ENCODE results near the gene CLEC18B.
"Not testable (repeated sequence)": the region's sequence is repeated elsewhere in the genome, so short reads cannot be mapped to it uniquely, and the experiment has no call there.

CLEC18B gene

DNA sequence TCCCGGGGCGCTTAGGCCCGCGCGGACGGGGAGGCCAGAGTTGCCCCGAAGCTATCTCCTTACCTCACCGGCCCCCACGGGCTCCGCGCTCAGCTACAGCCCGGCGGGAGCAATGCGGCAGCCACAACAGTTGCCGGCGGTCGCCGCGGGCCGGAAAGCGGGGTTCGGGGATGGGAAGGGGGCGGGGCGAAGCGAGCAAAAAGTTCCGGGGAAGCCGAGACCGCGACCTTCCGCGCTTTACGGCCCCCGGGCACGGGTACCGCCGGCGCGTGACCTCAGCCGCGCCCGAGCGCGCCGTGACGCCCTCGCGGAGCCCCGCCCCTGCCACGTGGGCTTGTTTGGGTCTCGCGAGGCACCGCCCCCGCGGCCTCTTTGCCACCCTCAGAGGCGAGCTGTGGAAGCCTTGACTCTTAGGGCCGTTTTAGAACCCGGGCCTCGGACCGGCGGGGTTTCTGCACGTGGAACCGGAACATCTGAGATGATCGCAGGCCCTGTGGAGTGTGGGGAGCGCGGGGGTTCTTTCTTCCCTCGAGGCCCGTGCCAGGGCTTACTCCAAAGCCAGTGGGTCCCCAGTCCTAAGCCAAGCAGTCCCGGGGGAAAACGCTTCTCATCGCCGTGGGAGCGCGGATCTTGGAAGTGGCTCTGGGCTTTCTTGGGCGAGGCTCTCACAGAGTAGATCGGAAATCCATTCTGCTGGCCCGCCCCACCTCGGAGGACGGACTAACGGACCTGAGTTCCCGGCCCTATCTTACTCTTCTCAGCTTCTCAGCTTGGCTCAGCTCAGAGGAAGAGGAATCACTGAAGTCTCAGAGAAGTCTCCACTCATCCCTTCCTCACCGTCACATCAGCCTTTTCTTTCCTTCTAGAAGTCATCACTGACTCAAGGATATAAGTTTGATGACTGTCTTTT, 53.0 kb downstream of the CLEC18B start:
- Histone ChIP-seq H3K4me3 (ENCODE audit: low read depth in 1 of 2, low read length in 2 of 2) (peak overlapping the region; percentile 69 to 95), H3K4me1 (ENCODE audit: control insufficient read depth in 1 of 2, insufficient read depth in 2 of 2, low read length in 2 of 2) (peaks cover 0 to 17% of the 10 kb centered on the region in 2 donors), H3K36me3 (ENCODE audit: control insufficient read depth in 1 of 2, insufficient read depth in 2 of 2, low read length in 2 of 2) (peaks cover 4 to 13% of the 10 kb centered on the region in 2 donors)
- not testable (repeated sequence) for H3K27me3 ChIP-seq (ENCODE audit: low read depth, low read length); H3K9me3 ChIP-seq (ENCODE audit: control insufficient read depth in 1 of 2, low read length in 2 of 2); H3K27ac ChIP-seq (ENCODE audit: low read length)

DNA sequence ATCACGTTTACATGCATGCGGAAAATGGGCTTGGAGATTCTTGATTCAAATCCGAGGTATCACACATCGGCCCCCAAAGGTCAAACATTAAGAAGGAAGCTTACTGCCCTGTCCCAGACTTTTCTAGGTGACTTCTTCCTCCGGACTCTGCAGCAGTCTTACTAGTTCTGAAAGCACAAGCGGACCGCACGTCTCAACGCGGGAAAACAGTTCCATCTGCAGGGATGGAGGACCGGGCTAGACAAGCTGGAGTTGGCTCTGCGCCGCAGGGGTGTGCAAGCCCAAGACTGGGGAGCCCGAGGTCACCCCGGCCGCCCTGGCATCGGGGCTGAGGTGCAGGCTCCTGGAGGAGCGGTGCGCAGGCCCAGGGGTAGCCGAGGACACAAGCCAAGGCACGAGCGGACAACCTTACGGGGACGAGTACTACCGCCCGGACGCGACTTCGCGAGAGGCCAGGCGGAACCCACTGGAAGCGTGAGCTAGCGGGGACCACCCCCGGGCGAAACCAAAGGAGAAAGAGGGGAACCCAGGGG, 53.7 kb downstream of the CLEC18B start:
- peak overlapping the region; percentile 69 to 95 for H3K4me3 ChIP-seq (ENCODE audit: low read depth in 1 of 2, low read length in 2 of 2)
- H3K4me1 ChIP-seq (ENCODE audit: control insufficient read depth in 1 of 2, insufficient read depth in 2 of 2, low read length in 2 of 2), result peaks cover 0 to 17% of the 10 kb centered on the region in 2 donors
- H3K27me3 ChIP-seq (ENCODE audit: low read depth, low read length), result not testable (repeated sequence)

DNA sequence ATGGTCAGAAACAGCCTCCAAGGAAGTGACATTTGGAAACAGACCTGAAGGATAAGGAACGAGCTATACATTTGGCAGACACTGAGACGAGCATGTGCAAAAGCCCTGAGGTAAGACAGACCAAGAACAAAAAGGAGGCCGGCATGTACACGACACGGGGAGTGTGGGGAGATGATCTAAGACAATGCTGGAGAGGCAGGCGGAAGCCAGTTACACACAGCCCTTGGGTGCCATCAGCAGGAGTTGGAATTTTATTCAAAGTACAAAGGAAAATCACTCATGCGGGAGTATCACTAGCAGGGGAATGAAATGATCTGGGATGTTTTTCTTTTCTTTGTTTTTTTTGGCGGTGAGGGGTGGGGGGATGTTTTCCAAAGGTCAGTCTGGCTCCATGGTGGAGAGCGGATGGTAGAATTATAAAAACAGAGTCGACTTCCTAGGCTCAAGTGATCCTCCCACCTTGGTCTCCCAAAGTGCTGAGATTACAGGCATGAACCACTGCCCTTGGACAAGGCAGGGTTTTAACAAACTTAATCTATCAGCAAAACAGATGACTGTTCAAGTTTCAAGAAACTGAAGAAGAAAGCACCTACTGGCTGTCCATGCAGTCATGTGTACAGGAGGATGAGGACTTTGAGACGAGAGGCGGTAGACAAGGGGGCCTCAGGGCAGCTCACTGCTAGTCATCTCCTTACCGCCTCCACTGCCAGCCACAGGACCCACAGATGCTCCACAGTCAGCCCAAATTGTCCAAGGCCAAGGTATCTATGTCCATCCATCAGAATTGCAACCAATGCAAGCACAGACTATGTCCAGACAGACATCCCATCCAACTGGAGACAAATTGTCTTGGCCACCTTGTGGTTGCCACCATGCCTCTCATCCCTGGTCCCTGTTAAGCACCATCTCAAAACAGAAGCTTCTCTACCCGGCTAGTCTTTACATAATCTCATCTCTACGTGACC, 59.4 kb downstream of the CLEC18B start:
- not testable (repeated sequence) for H3K27ac ChIP-seq (ENCODE audit: low read length); H3K27me3 ChIP-seq (ENCODE audit: low read depth, low read length)
- H3K36me3 ChIP-seq (ENCODE audit: control insufficient read depth in 1 of 2, insufficient read depth in 2 of 2, low read length in 2 of 2), result peaks cover 4 to 46% of the 10 kb centered on the region in 2 donors

More for the DNA sequence above, 53.7 kb downstream of the CLEC18B start:
- not testable (repeated sequence) for H3K27ac ChIP-seq (ENCODE audit: low read length); H3K9me3 ChIP-seq (ENCODE audit: control insufficient read depth in 1 of 2, low read length in 2 of 2)
- H3K36me3 ChIP-seq (ENCODE audit: control insufficient read depth in 1 of 2, insufficient read depth in 2 of 2, low read length in 2 of 2), result peaks cover 4 to 18% of the 10 kb centered on the region in 2 donors

More for the DNA sequence above, 59.4 kb downstream of the CLEC18B start:
- H3K9me3 ChIP-seq (ENCODE audit: control insufficient read depth in 1 of 2, low read length in 2 of 2); H3K4me3 ChIP-seq (ENCODE audit: low read depth in 1 of 2, low read length in 2 of 2): not testable (repeated sequence)
- H3K4me1 ChIP-seq (ENCODE audit: control insufficient read depth in 1 of 2, insufficient read depth in 2 of 2, low read length in 2 of 2), result peaks cover 0 to 12% of the 10 kb centered on the region in 2 donors
